ENCODE data around the gene IZUMO1.

Gene IZUMO1

GRCh38 chr19:48716562-48717291, 30.0 kb downstream of the IZUMO1 start:
- H3K4me3 ChIP-seq (ENCODE audit: low read length): no peak overlapping the region
- TF ChIP-seq, protein P1, sequence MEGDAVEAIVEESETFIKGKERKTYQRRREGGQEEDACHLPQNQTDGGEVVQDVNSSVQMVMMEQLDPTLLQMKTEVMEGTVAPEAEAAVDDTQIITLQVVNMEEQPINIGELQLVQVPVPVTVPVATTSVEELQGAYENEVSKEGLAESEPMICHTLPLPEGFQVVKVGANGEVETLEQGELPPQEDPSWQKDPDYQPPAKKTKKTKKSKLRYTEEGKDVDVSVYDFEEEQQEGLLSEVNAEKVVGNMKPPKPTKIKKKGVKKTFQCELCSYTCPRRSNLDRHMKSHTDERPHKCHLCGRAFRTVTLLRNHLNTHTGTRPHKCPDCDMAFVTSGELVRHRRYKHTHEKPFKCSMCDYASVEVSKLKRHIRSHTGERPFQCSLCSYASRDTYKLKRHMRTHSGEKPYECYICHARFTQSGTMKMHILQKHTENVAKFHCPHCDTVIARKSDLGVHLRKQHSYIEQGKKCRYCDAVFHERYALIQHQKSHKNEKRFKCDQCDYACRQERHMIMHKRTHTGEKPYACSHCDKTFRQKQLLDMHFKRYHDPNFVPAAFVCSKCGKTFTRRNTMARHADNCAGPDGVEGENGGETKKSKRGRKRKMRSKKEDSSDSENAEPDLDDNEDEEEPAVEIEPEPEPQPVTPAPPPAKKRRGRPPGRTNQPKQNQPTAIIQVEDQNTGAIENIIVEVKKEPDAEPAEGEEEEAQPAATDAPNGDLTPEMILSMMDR (IDR thresholded peaks at IDR 0.05; ENCODE audit: insufficient read depth, low read depth, low read length, missing control alignments): no peak
- no peak for DNase-seq (ENCODE audit: low read depth)

- no peak for DNase-seq (ENCODE audit: low read depth)
- TF ChIP-seq, protein P1 (IDR thresholded peaks at IDR 0.05; ENCODE audit: insufficient read depth, low read depth, low read length, missing control alignments): no peak
- H3K4me3 ChIP-seq (ENCODE audit: low read length): peak overlapping the region; percentile 80
Measured at GRCh38 chr19:48715681-48716171, 31.0 kb downstream of the IZUMO1 start.

- H3K4me3 ChIP-seq (ENCODE audit: low read length): peak overlapping the region; percentile 80
Measured at GRCh38 chr19:48714759-48715675, 31.7 kb downstream of the IZUMO1 start.

GRCh38 chr19:48713864-48714755, 32.6 kb downstream of the IZUMO1 start:
- peak overlapping the region; percentile 80 for H3K4me3 ChIP-seq (ENCODE audit: low read length)
- TF ChIP-seq, protein P1 (IDR thresholded peaks at IDR 0.05; ENCODE audit: insufficient read depth, low read depth, low read length, missing control alignments): no peak
- DNase-seq (ENCODE audit: low read depth): peak; percentile 100

More at GRCh38 chr19:48714759-48715675, 31.7 kb downstream of the IZUMO1 start:
- DNase-seq (ENCODE audit: low read depth): no peak
- TF ChIP-seq, protein P1 (IDR thresholded peaks at IDR 0.05; ENCODE audit: insufficient read depth, low read depth, low read length, missing control alignments): no peak

DNA sequence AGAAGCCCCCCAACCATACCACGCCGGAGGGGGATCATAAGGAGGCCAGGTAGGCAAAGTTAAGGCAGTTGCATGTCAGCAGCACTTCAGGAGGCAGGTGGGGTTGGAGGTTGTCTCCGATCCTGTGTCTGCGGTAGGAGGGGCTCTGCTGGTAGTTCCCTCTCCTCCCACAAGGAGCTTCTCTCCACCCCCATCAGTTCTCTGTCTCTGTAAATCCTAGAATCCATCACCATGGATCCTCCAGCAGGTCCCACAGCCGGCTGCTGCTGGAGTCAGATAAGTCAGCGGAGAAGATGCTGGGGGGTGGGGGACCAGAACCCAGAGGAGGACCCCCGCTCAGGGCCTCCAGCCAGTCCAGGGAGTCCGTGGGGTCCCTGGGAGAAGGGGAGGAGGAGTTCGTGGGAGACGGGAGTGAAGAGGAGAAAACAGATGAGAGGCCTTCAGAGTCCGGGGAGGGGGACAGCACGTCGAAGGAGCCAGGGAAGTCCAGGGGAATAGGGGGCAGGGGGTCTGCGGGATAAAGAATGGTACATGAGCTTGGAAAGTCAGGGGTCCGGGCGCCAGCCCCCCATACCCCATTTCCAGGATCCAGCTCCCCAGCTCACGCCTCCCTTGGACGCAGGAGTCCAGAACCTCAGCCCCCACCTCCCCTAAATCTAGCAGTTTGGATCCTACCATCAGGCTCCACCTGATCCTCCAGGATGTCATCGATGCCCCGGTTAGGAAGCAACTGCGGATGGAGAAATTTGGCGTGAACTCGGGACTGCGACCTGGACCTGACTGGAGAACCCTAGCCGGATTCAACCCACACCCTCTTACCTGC, 33.5 kb downstream of the IZUMO1 start:
- TF ChIP-seq, protein P1 (IDR thresholded peaks at IDR 0.05; ENCODE audit: insufficient read depth, low read depth, low read length, missing control alignments): peak; percentile 44
- DNase-seq (ENCODE audit: low read depth): peak; percentile 45
- H3K4me3 ChIP-seq (ENCODE audit: low read length): peak overlapping the region; percentile 70

All from epithelial cell of esophagus (primary cell).